HepG2 (cell line): ENCODE data around the gene EPDR1. TPM values are rescaled to one million over a fixed set of nuclear protein-coding genes. Genes with fewer than 3 reads are reported as not detected.

Source experiments
- ATAD3A ChIP-seq: sonication (generic); formaldehyde crosslinking; IDR thresholded peaks from 2 replicates; pipeline ENCODE4 v1.4.0; 2020; ENCODE audit warnings: missing genetic modification reagents
- CEBPG ChIP-seq: IDR thresholded peaks from 2 replicates; pipeline ENCODE4 v1.6.1; 2016
- ELF3 ChIP-seq: IDR thresholded peaks from 2 replicates; pipeline ENCODE4 v1.6.1; 2016; ENCODE audit warnings: missing genetic modification reagents, missing compliant biosample characterization
- FOXJ3 ChIP-seq: sonication (generic); formaldehyde crosslinking; IDR thresholded peaks from 2 replicates; pipeline ENCODE4 v1.4.0; 2020; ENCODE audit warnings: missing genetic modification reagents, mild to moderate bottlenecking, borderline replicate concordance
- HDAC2 ChIP-seq: sonication (generic); formaldehyde crosslinking; IDR thresholded peaks from 2 replicates; pipeline ENCODE4 v1.4.0; 2020; ENCODE audit warnings: missing genetic modification reagents
- HDAC6 ChIP-seq: fragments of 200-600 bp; sonication (generic); IDR thresholded peaks from 2 replicates; pipeline ENCODE4 v1.7.0; 2017; ENCODE audit warnings: mild to moderate bottlenecking, antibody characterized with exemption, low read length, low read depth
- KAT2B ChIP-seq: fragments of 150-350 bp; IDR thresholded peaks from 2 replicates; pipeline ENCODE4 v1.6.1; 2014; ENCODE audit warnings: low read depth, low read length, borderline replicate concordance
- MAFG ChIP-seq: sonication (generic); formaldehyde crosslinking; IDR thresholded peaks from 2 replicates; pipeline ENCODE4 v1.5.1; 2020; ENCODE audit warnings: mild to moderate bottlenecking, missing genetic modification reagents
- MIER2 ChIP-seq: IDR thresholded peaks from 2 replicates; pipeline ENCODE4 v1.6.1; 2016; ENCODE audit warnings: missing biosample characterization, missing genetic modification reagents
- MIXL1 ChIP-seq: IDR thresholded peaks from 2 replicates; pipeline ENCODE4 v1.6.1; 2016
- PHB2 ChIP-seq: fragments of 450-650 bp; IDR thresholded peaks from 2 replicates; pipeline ENCODE4 v1.6.1; 2018; ENCODE audit not compliant: partially characterized antibody
- RAD51 ChIP-seq: fragments of 450-650 bp; IDR thresholded peaks from 2 replicates; pipeline ENCODE4 v1.6.1; 2016; ENCODE audit warnings: borderline replicate concordance
- SP2 ChIP-seq: sonication (generic); formaldehyde crosslinking; IDR thresholded peaks from 2 replicates; pipeline ENCODE4 v1.5.1; 2020; ENCODE audit warnings: mild to moderate bottlenecking, missing genetic modification reagents
- SP5 ChIP-seq: IDR thresholded peaks from 2 replicates; pipeline ENCODE4 v1.6.1; 2016; ENCODE audit warnings: low read depth, borderline replicate concordance
- TMF1 ChIP-seq: sonication (generic); formaldehyde crosslinking; IDR thresholded peaks from 2 replicates; pipeline ENCODE4 v1.8.1; 2022; ENCODE audit warnings: low read depth, missing genetic modification reagents
- ZFP36L1 ChIP-seq: sonication (generic); formaldehyde crosslinking; IDR thresholded peaks from 2 replicates; pipeline ENCODE4 v1.8.0; 2022; ENCODE audit warnings: mild to moderate bottlenecking, missing genetic modification reagents, moderate library complexity
- ZNF207 ChIP-seq: fragments of 450-650 bp; IDR thresholded peaks from 2 replicates; pipeline ENCODE4 v1.6.1; 2016; ENCODE audit warnings: antibody characterized with exemption, borderline replicate concordance
- ZNF251 ChIP-seq: sonication (generic); formaldehyde crosslinking; IDR thresholded peaks from 2 replicates; pipeline ENCODE4 v1.9.0; 2021; ENCODE audit warnings: mild to moderate bottlenecking, missing genetic modification reagents
- ZNF253 ChIP-seq: sonication (generic); formaldehyde crosslinking; IDR thresholded peaks from 2 replicates; pipeline ENCODE4 v1.8.0; 2022; ENCODE audit warnings: mild to moderate bottlenecking, missing genetic modification reagents, borderline replicate concordance
- ZNF550 ChIP-seq: sonication (generic); formaldehyde crosslinking; IDR thresholded peaks from 2 replicates; pipeline ENCODE4 v1.4.0; 2020; ENCODE audit warnings: mild to moderate bottlenecking, missing genetic modification reagents, borderline replicate concordance
- ZNF577 ChIP-seq: sonication (generic); formaldehyde crosslinking; IDR thresholded peaks from 2 replicates; pipeline ENCODE4 v1.4.0; 2020; ENCODE audit warnings: mild to moderate bottlenecking, low read depth, missing genetic modification reagents, borderline replicate concordance
- ZSCAN30 ChIP-seq: sonication (generic); formaldehyde crosslinking; IDR thresholded peaks from 2 replicates; pipeline ENCODE4 v1.5.0; 2020; ENCODE audit warnings: mild to moderate bottlenecking, missing genetic modification reagents
- polyA plus RNA-seq, 8 experiments: library from polyadenylated mRNA; depleted of rRNA in 3 of 8; stranded (reverse) in 7 of 8; unstranded in 1 of 8; fragments of >200 nt; fragmentation: Illumina TruSeq in 4 of 8; extraction: Trizol in 4 of 8; gene quantifications; 2 replicates each; pipeline versions ENCODE4 v1.2.1 to v1.2.3, GENCODE V29; 2011 to 2016; ENCODE audit warnings: low read depth in 4 of 8, missing spikeins in 1 of 8, mixed read lengths in 1 of 8; ENCODE audit not compliant: insufficient read depth in 1 of 8
- total RNA-seq, 5 experiments: library from RNA; depleted of rRNA; stranded (reverse); fragments of >200 nt; fragmentation: Illumina TruSeq; extraction: Trizol; gene quantifications; 2 replicates each; pipeline ENCODE4 v1.2.3, GENCODE V29; 2016; ENCODE audit warnings: low read depth in 1 of 5
- TF ChIP-seq, protein P1 (sequence below): sonication (generic); formaldehyde crosslinking; IDR thresholded peaks from 2 replicates; pipeline ENCODE4 v1.4.0; 2020; ENCODE audit warnings: missing genetic modification reagents
- TF ChIP-seq, protein P2 (sequence below): sonication (generic); formaldehyde crosslinking; IDR thresholded peaks from 2 replicates; pipeline ENCODE4 v1.5.1; 2020; ENCODE audit warnings: mild to moderate bottlenecking, moderate library complexity, missing genetic modification reagents
- TF ChIP-seq, protein P3 (sequence below), 2 experiments: sonication (generic) in 1 of 2; formaldehyde crosslinking in 1 of 2; IDR thresholded peaks; 2 replicates each; pipeline versions ENCODE4 v1.5.1 to v1.6.1; 2011 to 2020; ENCODE audit warnings: borderline replicate concordance in 1 of 2, low read depth in 1 of 2, low read length in 1 of 2, mild to moderate bottlenecking in 1 of 2, missing genetic modification reagents in 1 of 2, moderate library complexity in 1 of 2

Gene EPDR1
- total and polyA plus RNA-seq, 2 of the 13 experiments (the other 11 are each of a cell fraction or from before 2014, with no cell fraction given): 38.3 to 50.2 TPM

DNA sequence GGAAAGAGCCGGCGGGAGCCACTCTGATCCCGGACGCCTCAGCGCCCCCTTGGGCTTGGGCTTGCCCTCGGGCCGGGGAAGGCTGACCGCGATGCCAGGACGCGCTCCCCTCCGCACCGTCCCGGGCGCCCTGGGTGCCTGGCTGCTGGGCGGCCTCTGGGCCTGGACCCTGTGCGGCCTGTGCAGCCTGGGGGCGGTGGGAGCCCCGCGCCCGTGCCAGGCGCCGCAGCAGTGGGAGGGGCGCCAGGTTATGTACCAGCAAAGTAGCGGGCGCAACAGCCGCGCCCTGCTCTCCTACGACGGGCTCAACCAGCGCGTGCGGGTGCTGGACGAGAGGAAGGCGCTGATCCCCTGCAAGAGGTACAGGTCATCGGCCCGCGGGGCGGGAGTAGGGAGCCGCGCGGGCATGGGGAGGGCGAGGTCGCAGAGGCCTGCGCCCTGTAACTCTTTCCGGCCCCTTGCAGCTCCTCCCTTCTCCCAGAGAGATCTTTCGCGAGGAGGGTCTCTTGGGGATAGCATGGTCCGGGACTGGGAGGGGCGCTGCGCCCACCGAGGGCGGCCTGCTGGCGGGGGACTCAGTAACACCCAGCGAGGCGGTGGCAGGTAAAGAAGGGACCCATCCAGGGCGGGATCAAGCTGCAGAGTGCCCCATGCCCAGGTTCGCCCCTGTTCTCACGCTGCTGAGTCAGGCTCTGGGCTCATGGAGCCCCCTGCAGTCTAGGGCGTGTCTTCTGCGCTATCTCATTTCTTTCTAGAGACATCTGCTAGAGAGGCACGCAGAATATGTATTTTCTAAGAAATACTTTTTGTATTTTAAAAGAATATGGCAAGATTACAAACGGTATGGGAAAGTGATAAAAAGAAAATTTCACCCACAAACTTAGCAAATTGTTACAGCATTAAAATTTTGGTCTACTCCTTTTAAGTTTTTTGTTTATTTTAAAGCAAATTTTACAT is 687 bp downstream of the EPDR1 start (continued):
- TF ChIP-seq SP2 (CRISPR knock-in tag) (no peak), ZSCAN30 (no peak), KAT2B (no peak), TMF1 (CRISPR knock-in tag) (peak; percentile 80; the same call in 1 of the 2 replicates), HDAC6 (no peak), MIXL1 (CRISPR knock-in tag) (no peak), ZNF253 (CRISPR knock-in tag) (no peak), ZFP36L1 (CRISPR knock-in tag) (no peak), ATAD3A (CRISPR knock-in tag) (no peak), MAFG (CRISPR knock-in tag) (peak; percentile 82), ZNF550 (CRISPR knock-in tag) (no peak), SP5 (CRISPR knock-in tag) (peak; percentile 28; the same call in 1 of the 2 replicates), PHB2 (no peak), ELF3 (CRISPR knock-in tag) (peak; percentile 12; the same call in 1 of the 2 replicates), MIER2 (CRISPR knock-in tag) (no peak), FOXJ3 (CRISPR knock-in tag) (no peak), HDAC2 (CRISPR knock-in tag) (no peak), ZNF207 (no peak), CEBPG (no peak), ZNF577 (CRISPR knock-in tag) (no peak), ZNF251 (CRISPR knock-in tag) (no peak), RAD51 (no peak)
- TF ChIP-seq, protein P1, sequence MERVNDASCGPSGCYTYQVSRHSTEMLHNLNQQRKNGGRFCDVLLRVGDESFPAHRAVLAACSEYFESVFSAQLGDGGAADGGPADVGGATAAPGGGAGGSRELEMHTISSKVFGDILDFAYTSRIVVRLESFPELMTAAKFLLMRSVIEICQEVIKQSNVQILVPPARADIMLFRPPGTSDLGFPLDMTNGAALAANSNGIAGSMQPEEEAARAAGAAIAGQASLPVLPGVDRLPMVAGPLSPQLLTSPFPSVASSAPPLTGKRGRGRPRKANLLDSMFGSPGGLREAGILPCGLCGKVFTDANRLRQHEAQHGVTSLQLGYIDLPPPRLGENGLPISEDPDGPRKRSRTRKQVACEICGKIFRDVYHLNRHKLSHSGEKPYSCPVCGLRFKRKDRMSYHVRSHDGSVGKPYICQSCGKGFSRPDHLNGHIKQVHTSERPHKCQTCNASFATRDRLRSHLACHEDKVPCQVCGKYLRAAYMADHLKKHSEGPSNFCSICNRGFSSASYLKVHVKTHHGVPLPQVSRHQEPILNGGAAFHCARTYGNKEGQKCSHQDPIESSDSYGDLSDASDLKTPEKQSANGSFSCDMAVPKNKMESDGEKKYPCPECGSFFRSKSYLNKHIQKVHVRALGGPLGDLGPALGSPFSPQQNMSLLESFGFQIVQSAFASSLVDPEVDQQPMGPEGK (CRISPR knock-in tag): peak; percentile 62
- TF ChIP-seq, protein P2, sequence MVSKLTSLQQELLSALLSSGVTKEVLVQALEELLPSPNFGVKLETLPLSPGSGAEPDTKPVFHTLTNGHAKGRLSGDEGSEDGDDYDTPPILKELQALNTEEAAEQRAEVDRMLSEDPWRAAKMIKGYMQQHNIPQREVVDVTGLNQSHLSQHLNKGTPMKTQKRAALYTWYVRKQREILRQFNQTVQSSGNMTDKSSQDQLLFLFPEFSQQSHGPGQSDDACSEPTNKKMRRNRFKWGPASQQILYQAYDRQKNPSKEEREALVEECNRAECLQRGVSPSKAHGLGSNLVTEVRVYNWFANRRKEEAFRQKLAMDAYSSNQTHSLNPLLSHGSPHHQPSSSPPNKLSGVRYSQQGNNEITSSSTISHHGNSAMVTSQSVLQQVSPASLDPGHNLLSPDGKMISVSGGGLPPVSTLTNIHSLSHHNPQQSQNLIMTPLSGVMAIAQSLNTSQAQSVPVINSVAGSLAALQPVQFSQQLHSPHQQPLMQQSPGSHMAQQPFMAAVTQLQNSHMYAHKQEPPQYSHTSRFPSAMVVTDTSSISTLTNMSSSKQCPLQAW (CRISPR knock-in tag): no peak
- TF ChIP-seq, protein P3, sequence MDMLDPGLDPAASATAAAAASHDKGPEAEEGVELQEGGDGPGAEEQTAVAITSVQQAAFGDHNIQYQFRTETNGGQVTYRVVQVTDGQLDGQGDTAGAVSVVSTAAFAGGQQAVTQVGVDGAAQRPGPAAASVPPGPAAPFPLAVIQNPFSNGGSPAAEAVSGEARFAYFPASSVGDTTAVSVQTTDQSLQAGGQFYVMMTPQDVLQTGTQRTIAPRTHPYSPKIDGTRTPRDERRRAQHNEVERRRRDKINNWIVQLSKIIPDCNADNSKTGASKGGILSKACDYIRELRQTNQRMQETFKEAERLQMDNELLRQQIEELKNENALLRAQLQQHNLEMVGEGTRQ (IDR thresholded peaks at IDR 0.05; ENCODE audit: low read depth, low read length): no peak
- TF ChIP-seq, protein P3 (CRISPR knock-in tag; IDR thresholded peaks at IDR 0.05; ENCODE audit: borderline replicate concordance): no peak
